GM18508 (cell line): Measurements from ENCODE around the gene PPP1R13L.

Experiments used
- ATAC-seq: cut with Tn5 transposase; IDR thresholded peaks from one replicate; pipeline ENCODE4 v1.9.1; 2021; ENCODE audit warnings: moderate number of reproducible peaks; ENCODE audit not compliant: insufficient read depth, unreplicated experiment

PPP1R13L gene

GRCh38 chr19:45370410-45371204, 34.3 kb downstream of the PPP1R13L start, which contains the start of gene ERCC2:
TSS of gene ERCC2 (minus strand) at chr19:45370573. CDS start at chr19:45370540, 33 bp downstream.
- ATAC-seq, result peak; percentile 71

DNA sequence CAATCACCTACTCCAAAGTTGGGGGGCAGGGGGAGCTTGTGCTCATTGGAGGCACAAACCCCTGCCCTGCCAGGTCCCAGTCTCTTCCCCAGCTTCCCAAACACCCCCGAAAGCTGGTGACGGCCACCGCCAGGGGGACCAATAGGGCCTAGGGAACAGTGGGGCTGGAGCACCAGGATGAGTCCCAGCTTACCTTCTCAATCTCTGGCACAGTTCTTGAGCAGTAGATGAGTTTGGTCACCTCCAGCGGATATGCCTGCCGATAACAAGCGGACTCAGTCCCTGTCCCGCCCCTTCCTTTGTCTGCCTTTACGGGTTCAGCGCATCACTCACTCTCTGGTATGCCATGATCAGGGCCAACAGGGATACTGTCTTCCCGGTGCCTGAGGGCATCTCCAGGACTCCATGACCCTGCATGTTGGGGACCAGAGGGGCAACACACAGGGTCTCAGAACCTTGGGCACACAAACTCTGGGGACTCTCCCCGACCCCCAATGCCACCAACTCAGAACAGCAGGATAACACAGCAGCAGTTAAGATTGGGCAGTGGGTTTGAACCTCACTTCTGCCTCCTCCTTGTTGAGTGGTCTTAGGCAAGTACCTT, 36.0 kb downstream of the PPP1R13L start:
- ATAC-seq, result no peak

- ATAC-seq, result no peak
Measured at GRCh38 chr19:45368127-45368526, 36.7 kb downstream of the PPP1R13L start.

GRCh38 chr19:45364696-45365095, 40.2 kb downstream of the PPP1R13L start:
- ATAC-seq, result no peak

- ATAC-seq, result no peak
Measured at GRCh38 chr19:45363861-45364459, 40.9 kb downstream of the PPP1R13L start.

DNA sequence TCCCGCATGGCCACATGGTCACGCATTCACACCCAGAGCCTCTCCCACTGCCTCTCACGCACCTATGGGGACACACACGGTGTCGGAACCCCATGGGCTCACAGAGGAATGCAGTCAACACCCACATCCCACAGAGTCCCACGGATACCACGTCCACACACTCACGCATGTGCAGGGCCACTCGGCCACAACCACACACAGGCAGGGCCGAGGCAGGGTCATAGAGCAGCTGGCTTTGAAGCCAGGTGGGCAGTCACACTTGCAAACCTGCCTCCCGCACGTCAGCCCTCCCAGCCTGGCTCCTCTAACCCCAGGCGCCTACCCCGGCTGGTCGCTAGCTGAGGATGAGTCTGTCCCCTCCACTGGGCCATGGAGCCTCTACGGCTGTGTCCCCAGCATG, 42.6 kb downstream of the PPP1R13L start:
- ATAC-seq, result no peak

DNA sequence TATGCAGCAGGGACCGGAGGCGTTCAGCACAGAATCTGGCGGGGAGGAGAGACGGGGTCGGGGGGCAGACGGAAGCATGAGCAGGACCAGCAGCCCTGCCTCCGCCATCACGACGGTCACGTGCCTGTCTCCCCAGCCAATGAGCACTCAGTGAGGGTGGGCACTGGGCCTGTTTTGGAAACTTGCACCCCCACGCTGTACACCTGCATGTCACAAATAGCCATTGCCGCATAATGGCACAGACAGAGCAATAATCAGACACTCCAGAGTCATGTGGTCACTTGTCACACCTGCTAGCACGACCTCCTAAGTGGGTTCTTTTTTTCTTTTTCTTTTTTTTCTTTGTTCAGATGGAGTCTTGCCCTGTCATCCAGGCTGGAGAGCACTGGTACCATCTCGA, 43.3 kb downstream of the PPP1R13L start:
- ATAC-seq, result no peak

DNA sequence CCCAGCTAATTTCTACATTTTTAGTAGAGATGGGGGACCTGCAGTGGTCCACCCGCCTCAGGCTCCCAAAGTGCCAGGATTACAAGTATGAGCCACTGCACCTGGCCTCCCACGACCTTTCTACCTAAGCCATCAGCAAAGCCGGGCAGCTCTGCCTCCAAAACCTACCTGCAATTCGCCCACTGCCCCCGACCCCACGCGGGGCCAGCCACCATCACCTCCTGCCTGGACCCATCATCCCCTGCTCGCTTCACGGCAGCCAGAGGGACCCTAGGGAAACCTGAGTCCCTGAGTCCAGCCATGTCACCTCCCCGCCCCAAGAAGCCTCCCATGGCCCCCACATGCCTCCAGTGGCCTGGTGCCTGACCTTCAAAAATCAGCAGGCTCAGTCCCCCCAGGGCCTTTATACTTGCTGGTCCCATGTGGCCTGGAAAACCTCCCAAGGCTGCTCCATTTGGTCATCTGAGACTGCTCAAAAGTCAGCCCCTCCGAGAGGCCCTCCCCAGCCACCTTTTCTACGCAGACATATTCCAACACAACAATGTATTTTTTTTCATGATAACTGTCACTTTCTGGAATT, 46.6 kb downstream of the PPP1R13L start:
- no peak for ATAC-seq

DNA sequence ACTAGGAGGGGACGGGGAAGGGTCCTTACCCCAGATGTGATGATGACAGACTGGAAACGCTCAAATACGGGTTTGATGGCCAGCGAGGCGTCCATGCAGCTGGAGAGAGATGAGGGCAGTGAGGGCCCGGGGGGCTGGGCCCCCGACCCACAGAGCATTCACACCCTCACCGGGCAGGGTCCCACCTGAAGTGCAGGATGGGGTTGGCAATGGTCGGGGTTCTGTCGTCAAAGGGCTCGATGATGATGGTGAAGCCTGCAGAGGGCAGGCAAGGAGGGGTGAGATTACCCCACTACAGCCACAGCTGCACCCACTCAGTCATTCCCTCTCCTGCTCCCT, 47.5 kb downstream of the PPP1R13L start:
- ATAC-seq, result no peak

GRCh38 chr19:45356760-45357444, 48.0 kb downstream of the PPP1R13L start:
- ATAC-seq, result no peak

- no peak for ATAC-seq
Measured at GRCh38 chr19:45355910-45356309, 49.0 kb downstream of the PPP1R13L start.

DNA sequence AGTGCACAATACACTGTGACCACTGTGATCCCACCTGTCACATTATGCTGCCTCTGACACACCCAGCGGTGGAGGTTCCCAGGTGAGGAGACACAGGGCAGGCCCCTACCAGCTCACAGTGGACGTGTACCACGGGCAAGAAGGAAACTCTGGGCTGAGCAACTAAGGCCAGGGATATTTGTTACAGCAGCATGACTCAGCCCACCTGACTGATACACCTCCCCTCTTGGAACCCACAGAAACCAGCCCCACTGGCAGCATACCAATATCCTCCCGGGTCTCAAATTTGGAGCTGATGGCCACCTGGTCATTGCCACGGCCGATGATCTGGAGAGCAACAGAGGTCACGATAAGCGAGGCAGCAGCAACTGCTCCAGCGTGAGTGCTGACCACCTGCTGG, 49.5 kb downstream of the PPP1R13L start:
- no peak for ATAC-seq

DNA sequence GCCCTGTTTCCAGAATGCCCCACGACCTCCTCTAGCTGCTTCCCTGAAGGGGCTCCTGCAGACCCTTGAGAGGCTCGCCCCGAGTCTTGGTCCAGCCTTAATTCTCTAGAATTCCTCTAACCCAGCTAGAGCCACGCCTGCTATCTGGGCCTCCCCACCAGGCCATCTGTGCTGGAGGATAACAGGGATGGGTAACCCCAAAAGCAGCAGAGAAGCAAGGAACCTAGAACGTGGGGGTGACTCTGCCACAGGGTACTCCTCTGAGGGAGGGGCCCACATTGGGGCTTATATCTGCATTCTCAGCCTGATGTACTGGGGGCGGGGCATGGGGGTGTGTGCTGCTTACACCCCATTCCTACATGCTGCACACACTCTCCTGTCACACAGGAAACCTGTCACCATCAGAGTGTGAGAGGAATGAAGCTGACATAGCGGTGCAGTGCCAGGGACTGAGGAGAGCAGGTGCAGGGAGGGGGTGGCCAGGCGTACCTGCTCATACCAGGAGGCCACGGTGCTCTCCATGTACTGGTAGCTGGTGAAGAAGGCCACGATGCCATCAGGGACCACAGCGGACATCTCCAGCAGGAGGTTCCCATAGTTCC, 50.5 kb downstream of the PPP1R13L start:
- ATAC-seq, result no peak

GRCh38 chr19:45352914-45353796, 51.7 kb downstream of the PPP1R13L start:
- ATAC-seq, result no peak

GRCh38 chr19:45352471-45352870, 52.4 kb downstream of the PPP1R13L start:
- no peak for ATAC-seq

GRCh38 chr19:45352062-45352461, 52.8 kb downstream of the PPP1R13L start:
- no peak for ATAC-seq

DNA sequence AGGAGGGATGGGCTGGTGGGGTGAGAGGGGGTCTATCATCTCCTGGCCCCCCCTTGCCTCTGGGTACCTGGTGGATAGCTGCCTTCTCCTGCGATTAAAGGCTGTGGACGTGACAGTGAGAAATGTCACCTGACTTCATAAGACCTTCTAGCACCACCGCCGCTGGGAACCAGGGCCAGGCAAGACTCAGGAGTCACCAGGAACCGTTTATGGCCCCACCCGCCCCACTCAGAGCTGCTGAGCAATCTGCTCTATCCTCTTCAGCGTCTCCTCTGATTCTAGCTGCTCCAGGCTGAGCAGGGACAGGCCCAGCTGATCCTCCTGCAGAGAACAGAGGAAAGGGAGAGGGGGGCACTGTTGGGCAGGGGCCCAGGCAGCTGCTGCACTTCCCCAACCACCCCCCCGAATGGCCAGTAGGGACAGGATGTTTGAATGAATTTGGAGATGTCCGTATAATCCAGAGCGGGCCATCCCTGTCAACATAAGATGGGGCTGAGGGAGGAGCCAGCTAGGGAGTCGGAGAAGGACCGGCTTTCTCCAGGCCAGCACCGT, 53.4 kb downstream of the PPP1R13L start:
- no peak for ATAC-seq

DNA sequence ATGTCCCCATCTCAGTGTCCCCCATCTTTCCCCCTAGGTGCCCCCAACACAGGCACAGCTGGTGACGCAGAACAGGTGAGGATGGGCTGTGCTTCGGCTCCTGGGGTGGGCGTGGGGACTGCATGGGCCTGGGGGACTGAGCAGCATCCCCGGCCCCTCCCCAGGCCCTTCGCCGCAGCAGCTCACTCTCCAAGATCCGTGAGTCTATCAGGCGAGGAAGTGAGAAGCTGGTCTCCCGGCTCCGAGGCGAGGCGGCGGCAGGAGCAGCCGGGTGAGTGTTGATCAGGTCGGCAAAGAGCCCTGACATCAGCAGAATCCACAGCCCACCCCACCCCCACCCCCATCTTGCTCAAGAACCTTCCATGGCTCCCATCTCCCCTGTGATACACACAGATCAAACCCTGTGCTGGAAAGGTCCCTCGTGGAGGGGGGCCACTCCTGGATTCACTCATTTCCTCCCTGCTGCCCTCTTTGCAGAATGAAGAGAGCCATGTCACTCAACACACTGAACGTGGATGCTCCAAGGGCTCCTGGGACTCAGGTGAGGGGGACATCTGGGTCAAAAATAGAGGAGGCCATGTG, 54.3 kb downstream of the PPP1R13L start:
- no peak for ATAC-seq
